ENCODE data around the gene PBX4.

GRCh38 chr19:19619181-19619848 lies 828 bp upstream of the PBX4 start:
- TF ChIP-seq POLR2AphosphoS5 (IDR thresholded peaks at IDR 0.05) = no peak
- no peak for TF ChIP-seq POLR2A (IDR thresholded peaks at IDR 0.05)
- TF ChIP-seq, protein P1, sequence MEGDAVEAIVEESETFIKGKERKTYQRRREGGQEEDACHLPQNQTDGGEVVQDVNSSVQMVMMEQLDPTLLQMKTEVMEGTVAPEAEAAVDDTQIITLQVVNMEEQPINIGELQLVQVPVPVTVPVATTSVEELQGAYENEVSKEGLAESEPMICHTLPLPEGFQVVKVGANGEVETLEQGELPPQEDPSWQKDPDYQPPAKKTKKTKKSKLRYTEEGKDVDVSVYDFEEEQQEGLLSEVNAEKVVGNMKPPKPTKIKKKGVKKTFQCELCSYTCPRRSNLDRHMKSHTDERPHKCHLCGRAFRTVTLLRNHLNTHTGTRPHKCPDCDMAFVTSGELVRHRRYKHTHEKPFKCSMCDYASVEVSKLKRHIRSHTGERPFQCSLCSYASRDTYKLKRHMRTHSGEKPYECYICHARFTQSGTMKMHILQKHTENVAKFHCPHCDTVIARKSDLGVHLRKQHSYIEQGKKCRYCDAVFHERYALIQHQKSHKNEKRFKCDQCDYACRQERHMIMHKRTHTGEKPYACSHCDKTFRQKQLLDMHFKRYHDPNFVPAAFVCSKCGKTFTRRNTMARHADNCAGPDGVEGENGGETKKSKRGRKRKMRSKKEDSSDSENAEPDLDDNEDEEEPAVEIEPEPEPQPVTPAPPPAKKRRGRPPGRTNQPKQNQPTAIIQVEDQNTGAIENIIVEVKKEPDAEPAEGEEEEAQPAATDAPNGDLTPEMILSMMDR (IDR thresholded peaks at IDR 0.05) = no peak
